Panc1 (cell line): ENCODE data around the gene LRRIQ1.

Source experiments
- POLR2AphosphoS5 ChIP-seq: IDR thresholded peaks from 2 replicates; pipeline ENCODE4 v1.6.1; 2012; ENCODE audit warnings: mild to moderate bottlenecking, low read depth, low read length, moderate library complexity
- SIN3A ChIP-seq: IDR thresholded peaks from 2 replicates; pipeline ENCODE4 v1.6.1; 2012; ENCODE audit warnings: low read depth, mild to moderate bottlenecking, low read length, moderate library complexity, borderline replicate concordance; ENCODE audit not compliant: insufficient read depth
- TCF7L2 ChIP-seq: IDR thresholded peaks from 2 replicates; pipeline ENCODE4 v1.6.1; 2011; ENCODE audit warnings: mild to moderate bottlenecking, low read depth, low read length, inconsistent platforms
- TF ChIP-seq, protein P1 (sequence below): fragments of 450-650 bp; IDR thresholded peaks from 2 replicates; pipeline ENCODE4 v1.5.1; 2017; ENCODE audit warnings: mild to moderate bottlenecking
- TF ChIP-seq, protein P2 (sequence below), 2 experiments: IDR thresholded peaks; 2 replicates each; pipeline ENCODE4 v1.6.1; 2011 to 2012; ENCODE audit warnings: low read depth in 2 of 2, control low read depth in 1 of 2, low read length in 1 of 2, mild to moderate bottlenecking in 1 of 2, moderate library complexity in 1 of 2; ENCODE audit not compliant: insufficient read depth in 1 of 2

DNA sequence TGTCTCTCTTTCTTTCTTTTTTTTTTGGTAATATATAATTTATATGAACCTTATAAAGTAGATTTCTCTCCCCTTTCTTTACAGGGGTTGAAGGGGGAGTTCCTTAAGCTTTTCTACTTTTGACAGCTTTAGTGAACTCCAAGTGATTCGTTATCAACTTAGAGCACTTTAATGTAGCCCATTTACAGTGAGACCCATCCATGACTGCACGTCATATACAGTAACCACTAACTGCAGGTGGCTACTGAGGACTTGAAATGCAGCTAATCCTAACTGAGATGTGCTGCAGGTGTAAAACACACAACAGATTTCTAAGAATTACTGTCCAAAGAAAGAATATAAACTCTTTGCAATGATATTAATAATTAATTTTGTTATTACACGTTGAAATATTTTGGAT is 582 bp downstream of the LRRIQ1 start:
- TF ChIP-seq, protein P1, sequence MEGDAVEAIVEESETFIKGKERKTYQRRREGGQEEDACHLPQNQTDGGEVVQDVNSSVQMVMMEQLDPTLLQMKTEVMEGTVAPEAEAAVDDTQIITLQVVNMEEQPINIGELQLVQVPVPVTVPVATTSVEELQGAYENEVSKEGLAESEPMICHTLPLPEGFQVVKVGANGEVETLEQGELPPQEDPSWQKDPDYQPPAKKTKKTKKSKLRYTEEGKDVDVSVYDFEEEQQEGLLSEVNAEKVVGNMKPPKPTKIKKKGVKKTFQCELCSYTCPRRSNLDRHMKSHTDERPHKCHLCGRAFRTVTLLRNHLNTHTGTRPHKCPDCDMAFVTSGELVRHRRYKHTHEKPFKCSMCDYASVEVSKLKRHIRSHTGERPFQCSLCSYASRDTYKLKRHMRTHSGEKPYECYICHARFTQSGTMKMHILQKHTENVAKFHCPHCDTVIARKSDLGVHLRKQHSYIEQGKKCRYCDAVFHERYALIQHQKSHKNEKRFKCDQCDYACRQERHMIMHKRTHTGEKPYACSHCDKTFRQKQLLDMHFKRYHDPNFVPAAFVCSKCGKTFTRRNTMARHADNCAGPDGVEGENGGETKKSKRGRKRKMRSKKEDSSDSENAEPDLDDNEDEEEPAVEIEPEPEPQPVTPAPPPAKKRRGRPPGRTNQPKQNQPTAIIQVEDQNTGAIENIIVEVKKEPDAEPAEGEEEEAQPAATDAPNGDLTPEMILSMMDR, result no peak
- TF ChIP-seq POLR2AphosphoS5 (no peak), TCF7L2 (no peak), SIN3A (no peak)
- TF ChIP-seq, protein P2, sequence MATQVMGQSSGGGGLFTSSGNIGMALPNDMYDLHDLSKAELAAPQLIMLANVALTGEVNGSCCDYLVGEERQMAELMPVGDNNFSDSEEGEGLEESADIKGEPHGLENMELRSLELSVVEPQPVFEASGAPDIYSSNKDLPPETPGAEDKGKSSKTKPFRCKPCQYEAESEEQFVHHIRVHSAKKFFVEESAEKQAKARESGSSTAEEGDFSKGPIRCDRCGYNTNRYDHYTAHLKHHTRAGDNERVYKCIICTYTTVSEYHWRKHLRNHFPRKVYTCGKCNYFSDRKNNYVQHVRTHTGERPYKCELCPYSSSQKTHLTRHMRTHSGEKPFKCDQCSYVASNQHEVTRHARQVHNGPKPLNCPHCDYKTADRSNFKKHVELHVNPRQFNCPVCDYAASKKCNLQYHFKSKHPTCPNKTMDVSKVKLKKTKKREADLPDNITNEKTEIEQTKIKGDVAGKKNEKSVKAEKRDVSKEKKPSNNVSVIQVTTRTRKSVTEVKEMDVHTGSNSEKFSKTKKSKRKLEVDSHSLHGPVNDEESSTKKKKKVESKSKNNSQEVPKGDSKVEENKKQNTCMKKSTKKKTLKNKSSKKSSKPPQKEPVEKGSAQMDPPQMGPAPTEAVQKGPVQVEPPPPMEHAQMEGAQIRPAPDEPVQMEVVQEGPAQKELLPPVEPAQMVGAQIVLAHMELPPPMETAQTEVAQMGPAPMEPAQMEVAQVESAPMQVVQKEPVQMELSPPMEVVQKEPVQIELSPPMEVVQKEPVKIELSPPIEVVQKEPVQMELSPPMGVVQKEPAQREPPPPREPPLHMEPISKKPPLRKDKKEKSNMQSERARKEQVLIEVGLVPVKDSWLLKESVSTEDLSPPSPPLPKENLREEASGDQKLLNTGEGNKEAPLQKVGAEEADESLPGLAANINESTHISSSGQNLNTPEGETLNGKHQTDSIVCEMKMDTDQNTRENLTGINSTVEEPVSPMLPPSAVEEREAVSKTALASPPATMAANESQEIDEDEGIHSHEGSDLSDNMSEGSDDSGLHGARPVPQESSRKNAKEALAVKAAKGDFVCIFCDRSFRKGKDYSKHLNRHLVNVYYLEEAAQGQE (IDR thresholded peaks at IDR 0.05; ENCODE audit: insufficient read depth in 1 of 2, low read depth in 2 of 2, low read length in 1 of 2), result no peak
